ENCODE results near the gene MYO19.

GRCh38 chr17:36553459-36553858, 18.8 kb upstream of the MYO19 start:
- TF ChIP-seq MAX (IDR thresholded peaks at IDR 0.05) (no peak), FOXA1 (IDR thresholded peaks at IDR 0.05) (no peak), YY1 (IDR thresholded peaks at IDR 0.05) (no peak)
- TF ChIP-seq, protein P1, sequence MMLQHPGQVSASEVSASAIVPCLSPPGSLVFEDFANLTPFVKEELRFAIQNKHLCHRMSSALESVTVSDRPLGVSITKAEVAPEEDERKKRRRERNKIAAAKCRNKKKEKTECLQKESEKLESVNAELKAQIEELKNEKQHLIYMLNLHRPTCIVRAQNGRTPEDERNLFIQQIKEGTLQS (IDR thresholded peaks at IDR 0.05), result no peak
- TF ChIP-seq, protein P2, sequence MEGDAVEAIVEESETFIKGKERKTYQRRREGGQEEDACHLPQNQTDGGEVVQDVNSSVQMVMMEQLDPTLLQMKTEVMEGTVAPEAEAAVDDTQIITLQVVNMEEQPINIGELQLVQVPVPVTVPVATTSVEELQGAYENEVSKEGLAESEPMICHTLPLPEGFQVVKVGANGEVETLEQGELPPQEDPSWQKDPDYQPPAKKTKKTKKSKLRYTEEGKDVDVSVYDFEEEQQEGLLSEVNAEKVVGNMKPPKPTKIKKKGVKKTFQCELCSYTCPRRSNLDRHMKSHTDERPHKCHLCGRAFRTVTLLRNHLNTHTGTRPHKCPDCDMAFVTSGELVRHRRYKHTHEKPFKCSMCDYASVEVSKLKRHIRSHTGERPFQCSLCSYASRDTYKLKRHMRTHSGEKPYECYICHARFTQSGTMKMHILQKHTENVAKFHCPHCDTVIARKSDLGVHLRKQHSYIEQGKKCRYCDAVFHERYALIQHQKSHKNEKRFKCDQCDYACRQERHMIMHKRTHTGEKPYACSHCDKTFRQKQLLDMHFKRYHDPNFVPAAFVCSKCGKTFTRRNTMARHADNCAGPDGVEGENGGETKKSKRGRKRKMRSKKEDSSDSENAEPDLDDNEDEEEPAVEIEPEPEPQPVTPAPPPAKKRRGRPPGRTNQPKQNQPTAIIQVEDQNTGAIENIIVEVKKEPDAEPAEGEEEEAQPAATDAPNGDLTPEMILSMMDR (IDR thresholded peaks at IDR 0.05; ENCODE audit: low read depth, low read length, missing input control), result no peak
